Karpas-422 (cell line): ENCODE measurements around the gene MTMR2. TPM values are rescaled to one million over a fixed set of nuclear protein-coding genes. Genes with fewer than 3 reads are reported as not detected.

Experiments
- small RNA-seq: library from RNA; depleted of rRNA; stranded (forward); fragments of <200 nt; gene quantifications from one replicate; pipeline ENCODE3, GENCODE V24; 2014
- total RNA-seq: library from RNA; depleted of rRNA; stranded (reverse); fragments of >200 nt; shearing (Covaris generic); gene quantifications from 2 replicates; pipeline ENCODE4 v1.2.3, GENCODE V29; 2014; ENCODE audit warnings: low replicate concordance; rRNA removed

Gene MTMR2
- total RNA-seq, 1 experiment from 2014 or later = 78.5 TPM

Small RNAs within 50 kb of the gene (small RNA-seq; reads per million reads assigned to genes)
- 0.12 reads per million for gene RNA5SP345

Other genes with a start within 250 kb of the MTMR2 start
- 97.0 and 224 TPM in 2 replicates for gene FAM76B, start 134.3 kb downstream of the MTMR2 start, total RNA-seq
- 140 and 190 TPM in 2 replicates for gene CEP57, start 133.6 kb downstream of the MTMR2 start, total RNA-seq